CD14-positive monocyte (primary cell): ENCODE measurements around the gene IL10RB. TPM values are rescaled to one million over a fixed set of nuclear protein-coding genes. Genes with fewer than 3 reads are reported as not detected.
A peak's percentile ranks its signal among the peaks of the same experiment; 100 is the strongest.

Source experiments
- DNase-seq, 3 donors: peaks; one replicate each; pipeline ENCODE4 v3.0.0-alpha.2; 2011 to 2022
- H2AFZ ChIP-seq: 2 replicates; pipeline ENCODE4 v1.6.0; 2012; ENCODE audit warnings: mild to moderate bottlenecking, low read depth, low read length, inconsistent platforms; ENCODE audit not compliant: insufficient read depth, poor library complexity, severe bottlenecking
- H3K27ac ChIP-seq, 2 donors: 1 replicate in 1 of 2; 2 replicates in 1 of 2; pipeline ENCODE4 v1.5.1; 2012 to 2013; ENCODE audit warnings: low read length in 2 of 2, control low read depth in 1 of 2, inconsistent platforms in 1 of 2, low read depth in 1 of 2, mild to moderate bottlenecking in 1 of 2
- H3K27me3 ChIP-seq, 2 donors: one replicate each; pipeline versions ENCODE4 v1.6.0 to v1.6.1; 2011 to 2013; ENCODE audit warnings: low read length in 2 of 2; ENCODE audit not compliant: control insufficient read depth in 2 of 2, insufficient read depth in 2 of 2
- H3K36me3 ChIP-seq, 2 donors: replicated peaks in 1 of 2; 1 replicate in 1 of 2; 2 replicates in 1 of 2; pipeline versions ENCODE4 v1.5.1 to v1.6.1; 2012 to 2013; ENCODE audit warnings: low read length in 2 of 2, control low read depth in 1 of 2, inconsistent platforms in 1 of 2, mild to moderate bottlenecking in 1 of 2; ENCODE audit not compliant: insufficient read depth in 2 of 2, control insufficient read depth in 1 of 2
- H3K4me1 ChIP-seq, 2 donors: 1 replicate in 1 of 2; 2 replicates in 1 of 2; pipeline versions ENCODE4 v1.5.1 to v1.6.1; 2012 to 2013; ENCODE audit warnings: low read length in 2 of 2, control low read depth in 1 of 2, inconsistent platforms in 1 of 2, mild to moderate bottlenecking in 1 of 2, moderate library complexity in 1 of 2; ENCODE audit not compliant: insufficient read depth in 2 of 2, control insufficient read depth in 1 of 2
- H3K4me2 ChIP-seq: replicated peaks from 2 replicates; pipeline ENCODE3; 2012; ENCODE audit warnings: low read length, moderate library complexity, mild to moderate bottlenecking; ENCODE audit not compliant: poor library complexity, severe bottlenecking; ENCODE audit errors: extremely low read depth
- H3K4me3 ChIP-seq, 3 experiments: fragments of 200-600 bp in 1 of 3; sonication (generic) in 1 of 3; replicated peaks in 1 of 3; 1 replicate in 2 of 3; 2 replicates in 1 of 3; pipeline ENCODE4 v1.5.1; 2011 to 2013; ENCODE audit warnings: low read length in 3 of 3, mild to moderate bottlenecking in 3 of 3, control low read depth in 2 of 3, low read depth in 2 of 3, inconsistent platforms in 1 of 3, moderate library complexity in 1 of 3
- H3K79me2 ChIP-seq: 2 replicates; pipeline ENCODE4 v1.6.0; 2012; ENCODE audit warnings: mild to moderate bottlenecking, control low read depth, inconsistent platforms, low read length, moderate library complexity; ENCODE audit not compliant: insufficient read depth
- H3K9ac ChIP-seq: 2 replicates; pipeline ENCODE4 v1.6.0; 2017; ENCODE audit warnings: low read length, mild to moderate bottlenecking; ENCODE audit not compliant: insufficient read depth, poor library complexity, severe bottlenecking
- H3K9me3 ChIP-seq, 2 donors: replicated peaks in 1 of 2; 1 replicate in 1 of 2; 2 replicates in 1 of 2; pipeline versions ENCODE4 v1.5.1 to v1.6.1; 2012 to 2013; ENCODE audit warnings: low read length in 2 of 2, control low read depth in 1 of 2; ENCODE audit not compliant: control insufficient read depth in 1 of 2, insufficient read depth in 1 of 2
- H4K20me1 ChIP-seq: 2 replicates; pipeline ENCODE4 v1.6.0; 2012; ENCODE audit warnings: mild to moderate bottlenecking, low read length, control low read depth, moderate library complexity; ENCODE audit not compliant: insufficient read depth
- H3K27ac Mint-ChIP-seq, 7 donors: one replicate each; pipeline ENCODE4 v1.8.0; 2020; ENCODE audit warnings: mild to moderate bottlenecking in 7 of 7, mixed read lengths in 7 of 7, moderate library complexity in 6 of 7, inconsistent platforms in 2 of 7
- H3K27me3 Mint-ChIP-seq, 3 donors: one replicate each; pipeline ENCODE4 v1.8.0; 2021 to 2022; ENCODE audit warnings: low read depth in 3 of 3, mild to moderate bottlenecking in 3 of 3, mixed read lengths in 3 of 3, moderate library complexity in 3 of 3, inconsistent platforms in 1 of 3
- H3K36me3 Mint-ChIP-seq, 2 donors: one replicate each; pipeline ENCODE4 v1.8.0; 2020; ENCODE audit warnings: mixed read lengths in 2 of 2, inconsistent platforms in 1 of 2, mild to moderate bottlenecking in 1 of 2
- H3K4me1 Mint-ChIP-seq: one replicate; pipeline ENCODE4 v1.8.0; 2020; ENCODE audit warnings: mild to moderate bottlenecking, mixed read lengths
- H3K4me3 Mint-ChIP-seq, 2 donors: one replicate each; pipeline ENCODE4 v1.8.0; 2020; ENCODE audit warnings: mild to moderate bottlenecking in 2 of 2, mixed read lengths in 2 of 2, moderate library complexity in 1 of 2
- H3K9me3 Mint-ChIP-seq, 7 donors: one replicate each; pipeline ENCODE4 v1.8.0; 2020 to 2022; ENCODE audit warnings: mixed read lengths in 7 of 7, mild to moderate bottlenecking in 6 of 7, moderate library complexity in 6 of 7, inconsistent platforms in 2 of 7
- CTCF ChIP-seq: fragments of 200-600 bp; IDR thresholded peaks from one replicate; pipeline ENCODE4 v1.8.0; 2022; ENCODE audit warnings: antibody characterized with exemption, mild to moderate bottlenecking
- whole genome bisulfite sequencing: methylation state at CpG from one replicate; pipeline ENCODE4 v1.1.5; 2013; ENCODE audit warnings: missing lambda C conversion rate; ENCODE audit not compliant: insufficient coverage; 5-methylcytosine and 5-hydroxymethylcytosine counted together
- intact Hi-C, 2 donors: fragments of 100-400 bp; cut with micrococcal nuclease; formaldehyde crosslinking; loops; one replicate each; pipeline versions ENCODE4 v1.15.0 to v1.15.1; 2023
- polyA plus RNA-seq, 3 donors: library from polyadenylated mRNA; depleted of rRNA in 1 of 3; unstranded in 2 of 3; stranded (reverse) in 1 of 3; fragments of 300-500 nt in 2 of 3; fragments of >200 nt in 1 of 3; fragmentation: Illumina TruSeq in 2 of 3; gene quantifications; 1 replicate in 2 of 3; 2 replicates in 1 of 3; pipeline ENCODE4 v1.2.3, GENCODE V29; 2012 to 2021

Gene IL10RB
- polyA plus RNA-seq, 3 donors = 79.0 to 225 (median 212) TPM

DNA sequence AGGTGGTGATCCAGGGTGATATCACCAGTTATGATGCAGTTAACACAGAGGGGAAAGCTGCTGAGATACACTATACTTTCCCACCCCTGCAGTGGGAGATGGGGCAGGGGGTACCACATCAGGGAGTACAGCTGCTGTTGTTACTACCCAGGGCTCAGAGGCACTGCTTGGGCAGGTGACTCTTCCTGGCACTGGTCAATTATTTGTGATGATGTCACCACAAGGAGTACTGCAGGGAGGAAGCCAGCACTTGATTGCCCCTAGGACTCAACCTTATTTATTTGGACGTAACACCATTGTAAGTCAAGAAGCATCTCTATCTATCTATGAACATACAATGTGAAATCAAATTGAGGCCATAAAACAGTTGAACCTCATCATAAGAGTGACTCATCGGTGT lies 68.7 kb downstream of the IL10RB start:
- peaks cover 2 to 14% (median 9%) of the 10 kb centered on the region in 7 donors for H3K9me3 Mint-ChIP-seq
- Histone ChIP-seq H3K4me2 (no peak overlapping the region), H3K27me3 (no peaks in the 10 kb centered on the region), H3K4me3 (no peak overlapping the region), H4K20me1 (peaks cover 88% of the 10 kb centered on the region), H3K4me1 (peaks cover 14% of the 10 kb centered on the region in 2 donors), H3K9ac (no peak overlapping the region), H3K36me3 (peaks cover 30 to 63% of the 10 kb centered on the region in 2 donors), H3K27ac (peak overlapping the region in 1 of 2 donors; percentile 36), H2AFZ (no peak overlapping the region), H3K9me3 (peaks cover 0 to 5% of the 10 kb centered on the region in 2 donors), H3K79me2 (peaks cover 87% of the 10 kb centered on the region)
- peak overlapping the region in 3 of 7 donors; percentile 31 to 67 (median 37) for H3K27ac Mint-ChIP-seq
- no peak overlapping the region for H3K4me3 Mint-ChIP-seq
- intact Hi-C loops = loop anchor here in 1 of 2 donors (5.0 kb wide), 1 partner anchor 38 kb away; no protein-coding TSS in a partner anchor
- TF ChIP-seq CTCF = no peak
- DNase-seq = no peak
- no peaks in the 10 kb centered on the region for H3K27me3 Mint-ChIP-seq
- H3K4me1 Mint-ChIP-seq = peaks cover 27% of the 10 kb centered on the region
- no CpG with 5 or more reads among the region's 2 CpGs for WGBS
- H3K36me3 Mint-ChIP-seq = peaks cover 32 to 57% of the 10 kb centered on the region in 2 donors

DNA sequence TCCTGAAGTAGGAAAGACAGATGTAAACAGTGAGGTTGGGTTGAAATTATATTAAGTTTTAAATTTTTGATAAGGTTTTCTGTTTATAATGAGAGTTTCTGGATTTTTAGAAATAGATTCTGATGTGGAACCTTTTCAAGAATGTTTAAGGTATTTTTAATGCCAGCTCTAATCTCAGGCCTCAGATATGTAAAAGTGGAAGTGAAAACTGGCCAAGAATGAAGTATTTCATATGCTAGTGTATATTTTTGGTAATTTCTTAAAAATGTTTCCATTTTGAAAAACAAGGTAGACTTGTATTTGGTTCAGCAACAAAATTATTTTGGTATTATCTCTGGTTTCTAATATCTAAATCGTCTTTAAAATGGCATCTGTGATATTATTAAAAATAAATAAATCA lies 73.0 kb downstream of the IL10RB start:
- TF ChIP-seq CTCF = no peak
- Histone ChIP-seq H4K20me1 (peaks cover 72% of the 10 kb centered on the region), H2AFZ (no peak overlapping the region), H3K4me2 (no peak overlapping the region), H3K9me3 (no peaks in the 10 kb centered on the region), H3K4me1 (peaks cover 20% of the 10 kb centered on the region in 2 donors), H3K36me3 (peaks cover 45 to 74% of the 10 kb centered on the region in 2 donors), H3K27ac (peak overlapping the region; percentile 51 to 57), H3K4me3 (no peak overlapping the region), H3K27me3 (no peaks in the 10 kb centered on the region), H3K9ac (no peak overlapping the region), H3K79me2 (peaks cover 65% of the 10 kb centered on the region)
- peaks cover 37 to 60% of the 10 kb centered on the region in 2 donors for H3K36me3 Mint-ChIP-seq
- no peak overlapping the region for H3K4me3 Mint-ChIP-seq
- no peaks in the 10 kb centered on the region for H3K27me3 Mint-ChIP-seq
- intact Hi-C loops = no loop called here
- no peaks in the 10 kb centered on the region for H3K9me3 Mint-ChIP-seq
- H3K27ac Mint-ChIP-seq = peak overlapping the region in 6 of 7 donors; percentile 35 to 88 (median 72)
- DNase-seq = no peak
- no CpG with 5 or more reads among the region's 1 CpG for WGBS
- H3K4me1 Mint-ChIP-seq = peaks cover 22% of the 10 kb centered on the region
